BJ (cell line): ENCODE results near the gene GTF2IRD1. TPM values are rescaled to one million over a fixed set of nuclear protein-coding genes. Genes with fewer than 3 reads are reported as not detected.
"Not testable (repeated sequence)": the region's sequence is repeated elsewhere in the genome, so short reads cannot be mapped to it uniquely, and the experiment has no call there.

Source experiments
- CTCF ChIA-PET: fragments of 350-600 bp; formaldehyde crosslinking; extraction: SDS; loops from one replicate; lab custom pipeline; 2021; ENCODE audit warnings: antibody characterized with exemption, inconsistent platforms; lab: Yijun Ruan, JAX
- POLR2A ChIA-PET: fragments of 300-600 bp; sonication (Branson Sonifier 250); formaldehyde crosslinking; extraction: SDS; loops from one replicate; lab custom pipeline; 2021; ENCODE audit warnings: antibody characterized with exemption; lab: Charles Lee
- DNase-seq: peaks from one replicate; pipeline ENCODE4 v3.0.0-alpha.2; 2011; ENCODE audit warnings: low read depth
- H3K27me3 ChIP-seq: 2 replicates; pipeline ENCODE4 v1.6.0; 2011; ENCODE audit warnings: low read length; ENCODE audit not compliant: control insufficient read depth, insufficient read depth
- H3K36me3 ChIP-seq: 2 replicates; pipeline ENCODE4 v1.5.1; 2011; ENCODE audit warnings: low read length; ENCODE audit not compliant: control insufficient read depth, insufficient read depth
- H3K4me3 ChIP-seq: 2 replicates; pipeline ENCODE4 v1.5.1; 2011; ENCODE audit warnings: low read depth, mild to moderate bottlenecking, control low read depth, low read length
- CTCF ChIP-seq: IDR thresholded peaks from 2 replicates; pipeline ENCODE4 v1.5.1; 2011; ENCODE audit warnings: low read depth, mild to moderate bottlenecking, control low read depth, inconsistent platforms, low read length, moderate library complexity; ENCODE audit not compliant: insufficient read depth
- polyA plus RNA-seq: library from polyadenylated mRNA; depleted of rRNA; stranded (reverse); fragments of >200 nt; gene quantifications from 2 replicates; pipeline ENCODE4 v1.2.3, GENCODE V29; 2011

GTF2IRD1 gene
- polyA plus RNA-seq, 1 experiment: 29.0 TPM

DNA sequence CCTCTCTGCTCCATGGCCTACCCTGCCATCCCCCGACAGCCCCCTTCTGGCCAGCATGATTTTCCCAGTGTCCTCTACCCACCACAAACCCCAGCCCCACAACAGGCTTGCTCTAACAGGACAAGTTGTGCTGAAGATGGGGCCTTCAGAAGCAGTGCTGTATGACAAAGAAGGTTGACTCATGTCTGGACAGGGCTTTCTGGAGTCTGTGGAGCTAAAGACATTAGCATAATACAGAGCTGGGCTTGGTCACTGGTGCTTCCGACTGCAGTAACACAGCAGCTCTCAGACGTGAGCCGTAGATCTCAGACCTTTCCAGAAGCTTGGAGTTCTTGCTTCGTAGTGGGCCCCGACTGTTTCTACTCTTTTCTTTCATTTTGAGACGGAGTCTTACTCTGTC lies 100.5 kb downstream of the GTF2IRD1 start:
- H3K4me3 ChIP-seq: no peak overlapping the region
- no peak for TF ChIP-seq CTCF
- POLR2A ChIA-PET: no interaction called here
- peaks cover 7% of the 10 kb centered on the region for H3K36me3 ChIP-seq
- CTCF ChIA-PET: interaction anchor here (1.0 to 1.4 kb wide), 2 partner anchors 12 to 16 kb away, joined by 3 to 5 read pairs; no protein-coding TSS in a partner anchor
- no peaks in the 10 kb centered on the region for H3K27me3 ChIP-seq
- no peak for DNase-seq

DNA sequence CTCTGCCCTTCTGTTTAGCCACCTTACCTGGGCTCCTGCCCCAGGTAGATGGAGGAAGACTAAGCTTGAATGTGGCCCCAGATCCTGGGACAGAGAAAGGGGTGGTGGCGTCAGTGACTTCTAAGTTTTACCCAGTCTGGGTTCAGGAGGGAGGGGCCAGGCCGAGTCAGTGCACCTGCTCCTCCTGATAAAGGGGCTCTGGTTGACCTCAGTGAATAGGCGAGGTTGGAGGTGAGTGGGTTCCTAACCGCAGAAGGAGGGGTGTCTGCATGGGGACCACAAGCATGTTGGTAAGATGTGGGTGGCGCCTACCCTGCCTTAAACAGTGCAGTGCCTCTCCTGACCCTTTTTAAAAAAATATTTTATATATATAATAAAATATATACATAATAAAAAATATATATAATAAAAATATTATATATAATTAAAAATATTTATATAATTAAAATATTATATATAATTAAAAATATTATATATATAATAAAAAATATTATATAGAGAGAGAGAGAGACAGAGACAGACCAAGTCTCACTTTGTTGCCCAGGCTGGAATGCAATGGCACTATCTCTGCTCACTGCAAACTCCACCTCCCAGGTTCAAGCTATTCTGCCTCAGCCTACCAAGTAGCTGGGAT lies 106.5 kb downstream of the GTF2IRD1 start:
- no peak overlapping the region for H3K4me3 ChIP-seq
- H3K36me3 ChIP-seq: peaks cover 8% of the 10 kb centered on the region
- TF ChIP-seq CTCF: no peak
- no peak for DNase-seq
- POLR2A ChIA-PET: no interaction called here
- no peaks in the 10 kb centered on the region for H3K27me3 ChIP-seq
- CTCF ChIA-PET: interaction anchor here (0.6 kb wide), 1 partner anchor 12 kb away, joined by 3 read pairs; no protein-coding TSS in a partner anchor

DNA sequence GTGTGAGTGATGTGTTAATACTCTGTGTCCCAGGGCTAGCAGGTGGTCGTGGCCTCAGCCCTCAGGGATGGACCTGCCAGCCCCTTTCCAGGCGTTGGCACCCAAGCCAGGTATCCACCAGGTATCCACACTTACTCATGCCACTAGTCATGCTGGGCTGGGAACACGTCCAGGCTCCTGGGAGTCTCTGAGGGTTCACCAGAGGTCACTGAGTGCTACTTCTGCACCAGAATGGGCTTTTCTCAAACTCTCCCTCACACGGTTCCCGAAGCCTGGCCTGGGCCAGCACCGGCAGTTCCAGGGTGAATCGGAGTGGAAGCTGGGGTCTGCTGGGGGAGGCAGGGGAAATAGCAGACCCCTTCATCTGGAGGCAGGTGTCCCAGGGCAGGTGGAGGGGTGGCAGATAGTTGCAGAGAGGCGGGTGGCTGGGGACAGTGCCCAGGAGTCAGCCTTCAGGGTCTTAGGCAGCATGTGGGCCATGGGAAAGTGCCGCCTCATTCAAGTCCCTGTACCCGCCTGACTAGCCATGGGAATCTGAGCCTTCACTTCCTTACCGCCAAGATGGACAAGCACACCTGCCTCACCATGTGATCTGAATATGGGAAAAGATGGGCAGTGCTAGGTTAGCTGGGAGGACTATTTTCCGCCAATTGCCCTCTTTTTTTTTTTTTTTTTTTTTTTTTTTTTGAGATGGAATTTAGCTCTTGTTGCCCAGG lies 108.3 kb downstream of the GTF2IRD1 start:
- POLR2A ChIA-PET: no interaction called here

DNA sequence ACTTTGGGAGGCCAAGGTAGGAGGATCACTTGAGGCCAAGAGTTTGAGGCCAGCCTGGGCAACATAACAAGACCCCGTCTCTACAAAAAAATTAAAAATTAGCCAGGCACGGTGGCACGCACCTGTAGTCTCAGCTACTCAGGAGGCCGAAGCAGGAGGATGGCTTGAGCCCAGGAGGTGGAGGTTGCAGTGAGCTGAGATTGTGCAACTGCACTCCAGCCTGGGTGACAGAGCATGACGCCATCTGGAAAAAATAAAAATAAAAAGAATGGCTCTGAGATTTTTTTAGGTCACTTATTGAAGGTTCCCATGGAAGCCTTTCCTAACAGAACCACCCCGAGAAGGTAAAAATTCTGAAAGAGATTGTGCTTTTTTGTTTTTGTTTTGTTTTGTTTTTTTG lies 109.9 kb downstream of the GTF2IRD1 start:
- POLR2A ChIA-PET, H3K36me3 ChIP-seq, H3K27me3 ChIP-seq, H3K4me3 ChIP-seq, DNase-seq: not testable (repeated sequence)
- CTCF ChIA-PET: interaction anchor here (5.1 kb wide), 1 partner anchor 144 kb away, joined by 73 read pairs; no protein-coding TSS in a partner anchor

More for the DNA sequence above, 108.3 kb downstream of the GTF2IRD1 start:
- CTCF ChIA-PET: interaction anchor here (1.1 to 1.3 kb wide), 2 partner anchors 10 to 144 kb away, joined by 3 to 4 read pairs; no protein-coding TSS in a partner anchor
- no peak for TF ChIP-seq CTCF
- Histone ChIP-seq H3K36me3 (peaks cover 8% of the 10 kb centered on the region), H3K4me3 (no peak overlapping the region), H3K27me3 (no peaks in the 10 kb centered on the region)
- no peak for DNase-seq

DNA sequence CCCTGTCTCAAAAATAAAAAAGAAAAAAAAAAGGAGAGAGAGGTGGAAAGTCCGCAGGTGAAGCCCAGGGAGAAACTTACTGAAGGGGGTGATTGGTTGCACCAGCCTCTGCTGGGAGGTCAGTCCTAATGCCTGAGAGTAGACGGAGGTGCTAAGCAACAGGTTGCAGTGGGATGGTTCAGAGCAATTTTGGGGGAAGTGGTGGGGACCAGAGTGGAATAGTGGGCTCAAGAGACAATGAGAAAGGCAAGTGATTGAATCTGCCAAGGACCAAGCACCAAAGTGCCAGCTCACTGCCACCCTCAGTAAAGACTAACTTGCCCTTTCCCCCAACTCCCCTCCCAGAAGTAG lies 113.6 kb downstream of the GTF2IRD1 start:
- Histone ChIP-seq H3K36me3 (peaks cover 4% of the 10 kb centered on the region), H3K4me3 (no peak overlapping the region), H3K27me3 (no peaks in the 10 kb centered on the region)
- TF ChIP-seq CTCF: no peak
- DNase-seq: no peak
- CTCF ChIA-PET: interaction anchor here (1.0 to 5.1 kb wide), 15 partner anchors 8 to 166 kb away, joined by 3 to 73 read pairs (median 6); no protein-coding TSS in a partner anchor
- POLR2A ChIA-PET: no interaction called here
